GM20431 (cell line): ENCODE results near the gene DPP7.
"Not testable (repeated sequence)": the region's sequence is repeated elsewhere in the genome, so short reads cannot be mapped to it uniquely, and the experiment has no call there.

Experiments used
- in situ Hi-C: fragments of 300-500 bp; cut with MseI, MboI; formaldehyde crosslinking; loops from one replicate; pipeline ENCODE4 v1.15.0; 2020; ENCODE audit warnings: low sequenced_read_pairs; ENCODE audit not compliant: unreplicated experiment

DPP7 gene

DNA sequence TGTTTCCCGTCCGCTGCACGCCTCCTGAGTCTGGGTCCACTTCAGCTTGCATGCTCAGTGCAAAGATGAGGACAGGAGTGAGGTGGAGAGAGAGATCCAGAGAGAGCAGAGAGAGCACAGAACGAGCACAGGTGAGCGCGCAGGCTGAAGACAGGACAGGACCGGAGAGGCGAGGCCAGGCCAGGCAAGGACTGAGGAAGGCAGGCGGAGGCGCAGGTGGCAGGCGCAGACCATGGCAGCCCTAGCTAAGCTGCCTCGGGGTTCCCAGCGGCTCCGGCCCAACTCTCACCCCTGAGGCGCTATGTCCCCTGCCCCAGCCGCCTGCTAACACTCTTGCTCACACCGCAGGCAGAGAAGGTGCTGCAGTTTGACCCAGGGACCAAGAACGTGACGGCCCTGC is 34.1 kb upstream of the DPP7 start:
- in situ Hi-C loops: no loop called here

DNA sequence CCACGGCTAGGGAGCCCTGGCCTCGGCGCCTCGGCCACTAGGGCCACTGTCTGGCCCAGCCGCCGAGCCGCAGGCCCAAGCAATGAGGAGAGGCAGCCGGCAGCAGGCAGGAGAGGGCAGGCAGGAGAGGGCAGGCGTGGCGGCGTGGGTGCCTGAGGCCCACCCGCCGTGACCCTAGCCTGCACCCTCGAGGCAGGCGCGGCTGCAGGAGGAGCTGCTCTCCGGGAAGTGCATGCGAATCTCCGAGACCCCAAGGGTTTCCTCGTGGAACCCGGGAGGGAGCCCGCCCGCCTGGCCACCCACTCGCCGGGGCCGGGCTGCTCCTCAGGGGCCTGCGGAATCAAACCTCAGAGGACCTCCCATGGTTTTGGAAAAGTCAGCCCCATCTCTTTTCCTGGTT is 33.7 kb upstream of the DPP7 start:
- in situ Hi-C loops: no loop called here

DNA sequence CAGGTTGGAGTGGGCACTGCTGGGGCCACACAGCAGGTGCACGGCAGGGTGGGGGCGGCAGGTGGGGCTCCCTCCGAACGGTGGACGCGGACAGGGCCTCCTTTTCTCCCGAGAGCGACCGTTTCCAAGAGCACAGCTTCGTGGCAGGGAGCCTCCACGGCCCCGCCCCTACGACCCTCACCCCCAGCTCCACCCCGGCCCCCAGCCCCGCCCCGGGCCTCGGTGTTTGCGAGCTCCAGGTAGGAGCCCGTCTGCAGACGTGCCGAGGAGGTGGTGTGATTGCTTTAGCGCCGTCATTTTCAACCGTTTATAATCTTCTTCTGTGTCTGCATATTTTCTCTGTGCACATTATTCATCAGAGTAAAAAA is 33.2 kb upstream of the DPP7 start:
- in situ Hi-C loops: no loop called here

DNA sequence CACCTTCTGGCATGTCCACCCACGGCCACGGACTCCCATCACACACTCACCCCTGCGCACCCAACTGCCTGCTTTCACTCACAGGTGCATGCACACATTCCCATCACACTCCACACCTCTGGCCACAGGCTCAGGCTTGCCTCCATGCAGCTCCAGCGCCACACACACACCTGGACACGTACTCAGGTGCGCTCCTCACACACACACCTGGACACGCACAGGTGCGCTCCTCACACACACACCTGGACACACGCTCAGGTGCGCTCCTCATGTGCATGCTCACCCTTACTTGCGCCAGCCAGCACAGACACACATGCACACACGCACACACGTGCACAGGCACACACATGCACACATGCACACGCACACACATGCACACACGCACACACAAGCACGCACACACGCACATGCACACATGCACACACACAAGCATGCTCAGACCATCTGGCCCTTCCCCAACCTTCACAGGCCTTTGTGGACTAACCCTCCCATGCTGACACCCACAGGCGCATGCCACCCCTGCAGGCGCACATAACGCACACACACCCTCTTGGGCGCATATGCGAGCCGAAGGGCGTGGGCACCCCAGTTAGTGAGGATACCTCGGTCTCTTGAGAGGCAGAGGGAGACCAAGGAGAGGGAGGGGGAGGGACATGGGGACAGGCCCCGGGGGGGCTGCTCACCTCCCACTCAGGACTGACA is 32.7 kb upstream of the DPP7 start:
- in situ Hi-C loops: no loop called here

DNA sequence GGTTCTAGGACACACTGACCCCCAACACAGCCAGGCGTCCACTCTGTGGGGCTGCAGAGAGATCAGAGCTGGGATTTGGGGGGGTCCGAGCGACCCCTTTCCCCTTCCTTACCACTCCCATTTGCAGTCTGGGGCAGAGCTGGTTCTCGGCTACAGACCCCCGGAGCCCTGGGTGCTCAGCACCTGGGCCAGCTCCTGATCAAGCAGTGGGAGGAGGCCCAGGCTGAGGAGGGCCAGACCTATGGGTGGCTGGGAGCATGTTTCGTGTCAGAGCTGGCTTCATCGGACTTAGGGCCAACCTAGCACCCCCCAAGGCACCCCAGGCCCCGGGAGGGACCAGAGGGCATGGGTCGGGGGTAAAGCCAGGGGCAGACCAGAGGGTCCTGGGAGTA is 32.0 kb upstream of the DPP7 start:
- in situ Hi-C loops: no loop called here

DNA sequence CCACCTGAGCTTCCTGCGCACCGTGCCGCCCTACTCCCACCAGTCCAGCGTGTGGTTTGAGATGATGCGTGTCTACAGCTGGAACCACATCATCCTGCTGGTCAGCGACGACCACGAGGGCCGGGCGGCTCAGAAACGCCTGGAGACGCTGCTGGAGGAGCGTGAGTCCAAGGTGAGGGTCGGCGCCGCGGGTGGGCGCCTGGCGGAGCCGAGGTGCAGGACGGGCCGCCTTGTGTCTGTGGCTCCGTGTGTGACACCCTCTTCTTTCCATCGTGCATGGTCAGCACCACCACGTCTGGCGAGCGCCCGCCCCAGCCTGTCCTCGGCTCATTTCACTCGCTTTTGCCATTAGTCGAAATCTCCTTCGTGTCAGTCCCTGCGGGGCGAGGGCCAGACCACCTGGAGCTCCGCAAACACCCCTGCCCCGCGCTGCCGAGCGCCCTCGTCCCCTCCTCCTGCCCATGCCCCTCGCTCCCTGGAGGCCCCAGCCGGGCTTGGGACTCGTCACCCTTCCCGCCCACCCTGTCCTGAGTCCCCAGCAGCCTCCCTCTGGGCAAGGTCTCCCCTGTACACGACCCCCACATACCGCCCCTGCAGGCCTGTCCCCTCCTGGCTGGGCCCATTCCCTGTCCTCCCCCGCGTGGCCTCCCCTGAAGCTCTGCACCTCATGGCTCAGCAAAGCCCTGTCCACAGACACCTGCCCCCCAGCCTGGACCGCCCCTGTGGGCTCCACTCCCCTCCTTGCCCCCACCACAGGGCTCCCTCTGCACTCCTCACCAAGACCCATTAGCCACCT is 31.4 kb upstream of the DPP7 start:
- in situ Hi-C loops: no loop called here

DNA sequence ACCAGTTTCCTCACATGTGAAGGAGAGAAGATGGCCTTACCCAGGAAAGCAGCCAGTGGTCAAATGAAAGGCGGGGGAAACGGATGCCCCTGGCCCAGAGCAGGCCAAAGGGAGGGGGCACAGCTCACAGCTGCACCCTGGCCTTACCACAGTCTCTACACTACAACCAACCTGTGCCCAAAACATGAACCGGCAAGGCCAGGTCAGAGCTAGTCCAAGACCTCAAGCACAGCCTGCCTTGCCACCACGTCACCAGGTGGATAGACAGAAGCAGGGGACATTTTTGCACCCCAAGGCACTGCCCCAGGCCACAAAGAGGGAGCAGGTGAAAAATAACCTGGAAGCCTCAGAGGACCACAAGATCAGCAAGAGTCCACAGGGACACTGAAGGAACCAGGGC is 28.9 kb upstream of the DPP7 start:
- in situ Hi-C loops: no loop called here

DNA sequence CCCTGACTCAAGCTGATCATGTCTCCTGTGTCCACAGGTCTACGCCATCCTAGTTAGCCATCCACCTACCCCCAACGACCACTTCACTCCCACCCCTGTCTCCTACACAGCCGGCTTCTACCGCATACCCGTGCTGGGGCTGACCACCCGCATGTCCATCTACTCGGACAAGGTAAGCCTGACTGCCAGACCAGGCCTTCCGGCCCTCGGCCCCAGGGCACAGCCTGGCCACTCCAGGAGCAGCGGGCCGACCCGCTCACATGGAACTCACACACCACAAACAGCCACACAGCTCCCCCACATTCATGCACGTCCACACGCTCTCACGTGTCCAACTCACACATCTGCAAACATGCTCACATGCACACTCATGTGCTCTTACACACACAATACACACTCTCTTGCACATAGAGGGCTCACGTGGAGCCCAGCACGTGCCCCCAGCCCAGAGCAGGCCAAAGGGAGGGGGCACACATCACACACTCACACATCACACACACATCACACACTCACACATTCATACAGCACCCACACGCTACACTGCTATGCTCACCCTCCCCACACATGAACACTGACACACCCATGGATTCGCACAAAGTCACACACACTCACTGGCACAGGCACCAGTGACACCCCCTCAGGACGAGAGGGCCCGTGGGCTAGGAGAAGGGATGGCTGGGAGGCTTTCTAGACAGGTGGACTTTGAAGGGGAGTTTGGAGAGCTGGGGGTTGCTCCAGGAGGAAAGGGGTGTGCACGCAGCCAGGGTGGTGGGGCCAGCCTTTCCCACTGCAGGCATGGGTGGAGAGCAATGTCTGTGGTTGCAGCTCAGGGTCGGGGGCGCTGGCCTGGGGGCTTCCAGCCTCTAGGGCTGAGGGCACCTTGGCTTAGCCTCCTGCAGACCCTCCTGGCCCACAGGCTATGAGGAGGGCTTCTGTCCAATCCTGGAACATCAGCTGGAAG is 27.7 kb upstream of the DPP7 start:
- in situ Hi-C loops: no loop called here

DNA sequence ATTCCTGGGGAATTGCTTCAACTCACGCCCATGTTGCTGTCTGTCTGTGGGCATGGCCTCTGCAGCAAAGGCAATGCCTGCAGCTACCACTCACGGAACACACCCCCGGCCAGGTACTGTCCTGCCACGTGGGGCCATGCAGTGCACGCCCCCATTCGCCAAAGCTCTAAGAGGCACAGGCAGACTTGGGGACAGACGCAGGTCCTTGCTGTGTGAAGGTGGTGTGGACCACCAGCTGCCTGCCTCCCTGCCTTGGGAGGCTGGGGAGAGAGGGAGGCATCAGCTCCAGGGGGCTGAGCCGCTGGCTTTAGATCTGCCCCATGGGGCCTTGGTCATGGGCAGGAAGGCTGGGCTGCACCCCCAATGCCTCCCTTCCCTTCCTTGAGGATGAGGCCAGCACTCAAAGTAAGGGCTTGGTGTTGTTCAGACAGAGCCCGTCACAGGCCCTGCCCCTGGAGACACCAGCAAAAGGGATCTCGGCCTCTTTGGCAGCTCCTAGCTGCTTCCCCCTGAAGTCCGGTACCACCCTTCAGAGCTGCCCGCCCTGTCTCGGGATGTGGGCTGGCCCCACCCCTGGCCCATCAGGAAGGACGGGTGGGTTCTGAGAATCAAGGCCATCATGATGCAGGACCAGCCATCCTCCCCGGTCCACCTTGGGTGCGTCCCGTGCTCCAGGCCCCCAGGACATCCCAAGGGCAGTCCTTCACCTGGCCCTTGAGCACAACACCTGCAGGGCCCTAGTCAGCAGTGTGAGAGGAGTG is 26.7 kb upstream of the DPP7 start:
- in situ Hi-C loops: no loop called here

DNA sequence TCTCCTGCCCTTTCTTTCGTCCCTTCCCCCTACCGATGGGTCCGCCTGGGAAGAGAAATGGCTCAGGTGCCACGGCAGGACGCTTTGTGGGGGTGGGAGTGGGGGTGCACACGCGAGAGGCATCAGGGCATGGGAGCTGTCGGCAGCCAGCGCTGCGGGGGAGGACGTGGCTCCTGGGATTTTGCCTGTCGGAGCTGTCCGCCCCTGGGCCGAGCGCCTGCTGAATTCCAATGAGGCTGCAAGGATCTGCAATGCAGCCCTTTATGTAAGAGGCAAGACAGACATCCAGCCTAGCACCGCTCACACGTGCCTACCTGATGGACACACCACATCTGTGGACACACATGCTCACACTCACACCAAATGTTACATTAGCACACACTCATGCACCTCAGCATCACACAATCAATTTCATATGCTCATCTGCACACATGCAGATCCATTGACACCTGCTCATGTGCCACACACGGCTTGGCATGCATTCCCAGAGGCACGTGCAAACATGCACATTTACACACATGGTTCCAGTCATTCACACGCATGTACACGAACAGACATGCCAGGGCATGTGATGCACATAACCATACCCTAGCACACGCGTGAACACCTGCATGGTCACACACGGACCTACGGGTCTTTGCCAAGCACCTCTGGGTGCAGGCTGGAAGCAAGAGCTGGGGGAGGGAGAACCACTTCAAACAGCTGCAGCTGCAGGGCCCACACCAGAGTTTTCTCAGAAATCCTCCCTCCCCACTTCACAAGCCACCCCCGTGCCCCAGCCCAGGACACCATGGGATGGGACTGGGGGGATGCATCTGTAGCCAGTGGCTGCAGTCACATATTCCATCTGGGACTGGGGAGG is 25.8 kb upstream of the DPP7 start:
- in situ Hi-C loops: no loop called here

DNA sequence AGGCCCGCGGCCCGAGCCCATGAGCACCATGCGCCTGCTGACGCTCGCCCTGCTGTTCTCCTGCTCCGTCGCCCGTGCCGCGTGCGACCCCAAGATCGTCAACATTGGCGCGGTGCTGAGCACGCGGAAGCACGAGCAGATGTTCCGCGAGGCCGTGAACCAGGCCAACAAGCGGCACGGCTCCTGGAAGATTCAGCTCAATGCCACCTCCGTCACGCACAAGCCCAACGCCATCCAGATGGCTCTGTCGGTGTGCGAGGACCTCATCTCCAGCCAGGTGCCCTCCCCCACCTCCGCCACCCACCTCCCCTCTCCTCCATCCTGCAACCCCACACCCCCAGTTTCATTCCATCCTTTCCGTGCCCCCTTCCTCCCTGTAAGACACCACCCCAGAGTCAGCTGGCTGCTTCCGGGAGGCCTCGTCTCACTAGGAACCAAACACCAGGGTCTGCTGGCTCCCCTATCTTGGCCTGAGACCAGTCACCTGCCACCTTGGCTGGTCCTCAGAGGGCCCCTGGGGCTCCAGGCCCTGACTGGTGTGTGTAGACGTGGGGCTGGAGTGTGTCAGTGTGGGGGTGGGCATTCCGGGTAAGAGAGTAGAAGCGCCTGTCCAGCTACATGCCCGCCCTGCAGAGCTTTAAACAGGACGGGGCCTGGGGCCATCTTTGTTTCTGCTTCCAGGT is 25.1 kb upstream of the DPP7 start:
- in situ Hi-C loops: no loop called here

DNA sequence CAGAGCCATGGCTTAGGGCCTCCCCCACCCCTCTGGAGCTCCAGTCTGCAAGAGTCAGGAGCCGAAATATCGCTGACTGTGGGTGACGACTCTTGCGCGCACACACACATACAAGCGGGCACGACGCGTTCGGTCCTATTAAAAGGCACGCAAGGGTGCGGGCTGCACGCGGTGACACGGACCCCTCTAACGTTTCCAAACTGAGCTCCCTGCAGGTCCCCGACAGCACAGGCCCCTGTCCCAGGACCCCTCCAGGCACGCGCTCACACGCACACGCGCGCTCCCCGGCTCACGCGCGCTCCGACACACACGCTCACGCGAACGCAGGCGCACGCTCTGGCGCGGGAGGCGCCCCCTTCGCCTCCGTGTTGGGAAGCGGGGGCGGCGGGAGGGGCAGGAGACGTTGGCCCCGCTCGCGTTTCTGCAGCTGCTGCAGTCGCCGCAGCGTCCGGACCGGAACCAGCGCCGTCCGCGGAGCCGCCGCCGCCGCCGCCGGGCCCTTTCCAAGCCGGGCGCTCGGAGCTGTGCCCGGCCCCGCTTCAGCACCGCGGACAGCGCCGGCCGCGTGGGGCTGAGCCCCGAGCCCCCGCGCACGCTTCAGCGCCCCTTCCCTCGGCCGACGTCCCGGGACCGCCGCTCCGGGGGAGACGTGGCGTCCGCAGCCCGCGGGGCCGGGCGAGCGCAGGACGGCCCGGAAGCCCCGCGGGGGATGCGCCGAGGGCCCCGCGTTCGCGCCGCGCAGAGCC is 24.4 kb upstream of the DPP7 start, which contains the start of gene GRIN1:
Gene GRIN1 (plus strand): TSS at position 433 of the 746 bp plus-strand sequence. CDS start 333 bp downstream, outside the sequence.
- in situ Hi-C loops: no loop called here

DNA sequence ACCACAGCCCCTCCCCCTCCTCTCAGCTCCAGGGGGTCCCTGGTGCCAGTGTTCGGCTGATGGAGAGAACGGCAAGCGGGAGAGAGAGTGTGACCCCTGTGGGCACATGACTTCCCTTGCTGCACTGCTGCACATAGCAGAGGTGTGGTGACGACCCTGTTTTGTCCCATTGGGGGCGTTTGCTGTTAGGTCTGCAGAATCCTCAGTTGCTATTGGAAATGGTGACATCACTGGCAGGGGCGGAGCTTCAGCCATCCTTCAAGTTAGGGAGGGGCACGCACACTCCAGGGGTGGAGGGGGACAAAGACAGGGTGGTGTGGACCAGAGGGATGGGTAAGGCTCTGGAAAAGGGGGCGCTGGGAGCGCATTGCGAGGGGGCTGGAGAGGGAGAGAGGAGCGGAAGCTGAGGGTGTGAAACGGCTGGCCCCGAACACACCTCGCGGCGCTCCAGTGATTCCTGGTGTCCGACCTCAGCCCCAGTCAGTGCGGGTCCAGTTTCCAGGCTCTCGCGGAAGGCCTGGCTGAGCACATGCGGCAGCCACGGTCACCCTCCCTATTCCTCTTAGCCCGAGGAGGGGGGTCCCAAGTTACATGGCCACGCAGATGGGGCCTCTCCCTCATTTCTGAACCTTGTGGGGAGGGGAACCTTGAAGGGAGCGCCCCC is 23.7 kb upstream of the DPP7 start:
- in situ Hi-C loops: no loop called here

DNA sequence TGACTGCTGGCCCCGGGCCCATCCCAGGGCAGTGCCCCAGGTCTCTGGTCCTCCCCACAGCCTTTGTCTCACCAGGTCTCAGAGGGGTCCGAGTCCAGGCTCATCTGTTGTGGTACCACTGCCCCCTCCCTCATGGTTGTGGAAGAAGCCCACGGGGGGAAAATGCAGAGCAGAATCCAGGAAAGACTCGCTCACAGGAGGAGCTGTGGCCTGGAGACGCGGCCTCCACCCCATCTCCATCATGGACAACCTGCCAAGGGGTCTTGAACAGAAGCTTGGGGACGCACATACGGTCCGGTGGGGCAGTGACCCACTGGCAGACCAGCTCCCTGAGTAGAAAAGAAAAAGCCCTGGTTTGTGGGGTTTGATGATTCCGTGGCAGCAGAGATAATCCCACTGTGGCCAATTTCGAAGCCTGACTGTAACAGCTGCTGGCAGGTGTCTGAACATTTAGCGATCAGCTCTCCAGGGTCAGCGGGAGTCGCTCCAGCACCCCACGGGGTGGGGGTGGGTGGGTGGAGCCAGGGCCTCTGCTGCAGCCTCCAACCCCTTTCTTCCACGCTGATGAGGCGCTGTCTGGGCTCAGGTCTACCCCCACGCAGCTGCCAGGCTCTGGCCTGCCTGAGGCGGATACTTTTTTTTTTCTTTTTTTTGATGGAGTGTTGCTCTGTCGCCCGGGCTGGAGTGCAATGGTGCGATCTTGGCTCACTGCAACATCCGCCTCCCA is 22.5 kb upstream of the DPP7 start:
- in situ Hi-C loops: no loop called here

DNA sequence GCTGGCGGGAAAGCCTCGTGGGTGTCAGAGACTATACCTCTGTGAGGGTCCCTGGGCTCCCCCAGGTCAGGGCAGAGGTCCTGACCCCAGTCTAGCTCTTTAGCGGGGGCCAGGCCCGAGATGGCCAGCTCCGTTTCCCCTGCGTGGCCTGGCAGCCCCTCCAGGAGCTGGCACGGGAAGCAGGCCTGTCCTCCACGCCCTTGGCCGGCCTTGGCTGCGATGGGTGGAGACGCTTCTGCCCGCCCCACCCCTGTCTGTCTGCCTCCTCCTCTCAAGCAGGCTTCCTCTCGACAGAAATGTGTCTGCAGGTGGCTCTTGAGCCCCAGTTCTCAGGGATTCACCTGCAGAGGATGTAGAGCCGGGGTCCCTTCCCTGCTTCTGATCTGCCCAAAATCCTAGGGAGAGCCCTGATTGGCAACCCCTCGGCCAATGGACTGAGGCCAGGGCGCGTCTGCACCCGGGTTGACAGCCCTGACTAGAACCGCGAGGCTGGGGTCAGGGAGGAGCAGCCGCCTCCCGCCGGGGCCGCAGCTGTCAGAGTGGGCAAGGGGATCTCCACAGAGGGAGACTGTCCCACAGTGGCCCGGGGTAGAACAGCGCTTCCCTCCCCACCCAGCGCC is 21.8 kb upstream of the DPP7 start:
- in situ Hi-C loops: no loop called here

DNA sequence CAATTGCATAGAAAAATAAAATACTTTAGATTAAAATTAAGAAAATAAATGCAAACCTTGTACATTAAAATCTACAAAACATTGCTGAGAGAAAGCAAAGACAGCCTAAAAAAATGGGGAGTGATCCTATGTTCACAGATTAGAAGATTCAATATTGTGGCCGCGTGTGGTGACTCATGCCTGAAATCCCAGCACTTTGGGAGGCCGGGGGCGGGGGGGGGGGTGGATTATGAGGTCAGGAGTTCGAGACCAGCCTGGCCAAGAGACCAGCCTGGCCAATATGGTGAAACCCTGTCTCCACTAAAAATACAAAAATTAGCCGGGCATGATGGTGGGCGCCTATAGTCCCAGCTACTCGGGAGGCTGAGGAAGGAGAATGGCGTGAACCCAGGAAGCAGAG is 20.6 kb upstream of the DPP7 start:
- in situ Hi-C loops: not testable (repeated sequence)
